Adipocyte (in vitro differentiated cells): Measurements from ENCODE around the gene GPR160.

ENCODE experiments used
- DNase-seq: peaks from one replicate; pipeline ENCODE4 v3.0.0-alpha.2; 2015; ENCODE audit warnings: low read depth
- H3K27me3 ChIP-seq: replicated peaks from 2 replicates; pipeline ENCODE4 v1.7.0; 2013; ENCODE audit warnings: mild to moderate bottlenecking, low read length, moderate library complexity; ENCODE audit not compliant: control insufficient read depth, insufficient read depth
- H3K36me3 ChIP-seq: 2 replicates; pipeline ENCODE4 v1.7.0; 2013; ENCODE audit warnings: low read length, mild to moderate bottlenecking, moderate library complexity; ENCODE audit not compliant: control insufficient read depth, insufficient read depth, severe bottlenecking
- H3K4me1 ChIP-seq: 2 replicates; pipeline ENCODE4 v1.7.0; 2013; ENCODE audit warnings: mild to moderate bottlenecking, low read length, moderate library complexity; ENCODE audit not compliant: control insufficient read depth, insufficient read depth
- H3K4me3 ChIP-seq: 2 replicates; pipeline ENCODE4 v1.7.0; 2013; ENCODE audit warnings: mild to moderate bottlenecking, low read length, moderate library complexity
- H3K9ac ChIP-seq: 2 replicates; pipeline ENCODE4 v1.7.0; 2013; ENCODE audit warnings: mild to moderate bottlenecking, low read length, moderate library complexity
- H3K9me3 ChIP-seq: 2 replicates; pipeline ENCODE4 v1.7.0; 2013; ENCODE audit warnings: mild to moderate bottlenecking, low read length, moderate library complexity; ENCODE audit not compliant: control insufficient read depth

The GPR160 gene

GRCh38 chr3:170076715-170077238 is 39.0 kb downstream of the GPR160 start:
- Histone ChIP-seq H3K36me3 (peaks cover 3% of the 10 kb centered on the region), H3K4me3 (no peak overlapping the region), H3K4me1 (peaks cover 7% of the 10 kb centered on the region), H3K9ac (no peak overlapping the region), H3K27me3 (no peaks in the 10 kb centered on the region), H3K9me3 (no peaks in the 10 kb centered on the region)
- peak; percentile 12 for DNase-seq

GRCh38 chr3:170077361-170077760 is 39.6 kb downstream of the GPR160 start:
- H3K4me3 ChIP-seq: no peak overlapping the region
- H3K4me1 ChIP-seq: peaks cover 7% of the 10 kb centered on the region
- H3K27me3 ChIP-seq: no peaks in the 10 kb centered on the region
- no peak for DNase-seq
- H3K36me3 ChIP-seq: peaks cover 8% of the 10 kb centered on the region
- no peak overlapping the region for H3K9ac ChIP-seq
- H3K9me3 ChIP-seq: no peaks in the 10 kb centered on the region

DNA sequence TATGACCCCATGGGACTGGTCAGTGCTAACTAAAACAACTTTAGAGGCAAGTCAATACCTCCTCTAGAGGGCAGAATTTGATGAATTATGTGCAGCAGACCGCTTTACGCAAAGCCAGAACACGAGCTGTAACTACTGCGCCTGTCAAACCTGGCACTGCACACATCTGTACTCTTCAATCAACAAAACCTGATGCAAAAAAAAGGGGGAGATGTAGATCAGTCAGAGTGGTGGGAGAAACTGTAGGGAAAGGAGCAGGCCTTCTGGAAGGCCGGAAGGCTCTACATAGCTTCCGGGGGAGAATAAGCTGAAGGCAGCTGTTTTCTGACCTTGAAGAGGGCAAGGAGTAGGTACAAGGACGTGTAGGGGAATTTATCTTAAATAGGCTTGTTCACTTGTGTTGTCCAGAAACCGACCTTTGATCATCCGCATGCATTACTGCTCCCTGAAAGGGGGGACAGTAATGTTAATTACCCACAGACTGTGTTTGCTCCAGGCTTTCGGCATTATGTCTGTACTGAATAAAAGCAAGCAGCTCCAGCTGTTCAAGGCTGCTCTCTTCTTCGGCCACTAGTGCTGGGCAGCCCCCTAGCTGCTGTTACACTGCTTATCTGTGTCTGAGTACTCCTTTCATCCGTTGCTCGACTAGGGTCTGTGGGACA is 41.0 kb downstream of the GPR160 start:
- Histone ChIP-seq H3K27me3 (no peaks in the 10 kb centered on the region), H3K4me1 (peaks cover 7% of the 10 kb centered on the region), H3K36me3 (peaks cover 18% of the 10 kb centered on the region), H3K4me3 (no peak overlapping the region), H3K9ac (no peak overlapping the region), H3K9me3 (no peaks in the 10 kb centered on the region)
- no peak for DNase-seq

GRCh38 chr3:170079536-170080165 is 41.9 kb downstream of the GPR160 start:
- peaks cover 25% of the 10 kb centered on the region for H3K36me3 ChIP-seq
- H3K4me1 ChIP-seq: peaks cover 7% of the 10 kb centered on the region
- peak; percentile 66 for DNase-seq
- no peaks in the 10 kb centered on the region for H3K27me3 ChIP-seq
- no peaks in the 10 kb centered on the region for H3K9me3 ChIP-seq
- no peak overlapping the region for H3K4me3 ChIP-seq
- no peak overlapping the region for H3K9ac ChIP-seq

- Histone ChIP-seq H3K9ac (no peak overlapping the region), H3K4me1 (peaks cover 7% of the 10 kb centered on the region), H3K9me3 (no peaks in the 10 kb centered on the region), H3K27me3 (no peaks in the 10 kb centered on the region), H3K4me3 (no peak overlapping the region), H3K36me3 (peaks cover 34% of the 10 kb centered on the region)
- no peak for DNase-seq
Measured at GRCh38 chr3:170080605-170081004, 42.8 kb downstream of the GPR160 start.

DNA sequence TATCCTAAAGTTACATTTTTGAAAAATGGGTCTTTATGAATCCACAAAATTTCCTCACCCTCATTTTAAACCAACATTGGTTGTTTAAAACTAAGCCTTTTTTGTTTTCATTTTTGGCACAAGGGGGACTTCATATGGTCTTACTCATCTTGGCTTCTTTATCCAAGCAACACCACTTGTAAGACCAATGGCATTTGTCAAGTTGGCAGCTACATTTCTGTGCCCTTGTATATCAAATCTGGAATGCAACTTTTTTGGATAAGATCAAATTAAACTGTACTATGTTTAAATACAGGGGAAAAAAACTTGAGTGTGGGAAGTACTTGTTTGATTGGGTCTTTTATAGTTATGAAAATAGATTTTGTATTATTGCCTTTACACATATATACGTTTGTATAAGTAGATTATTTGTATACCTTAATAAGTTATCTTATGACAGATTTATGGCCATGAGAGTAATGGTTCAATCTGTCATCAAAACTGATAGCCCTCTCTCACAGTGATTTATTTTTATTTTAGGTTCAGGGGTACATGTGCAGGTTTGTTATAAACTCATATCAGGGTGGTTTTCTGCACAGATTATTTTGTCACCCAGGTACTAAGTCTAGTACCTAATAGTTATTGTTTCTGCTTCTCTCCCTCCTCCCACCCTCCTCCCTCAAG is 43.4 kb downstream of the GPR160 start:
- Histone ChIP-seq H3K4me3 (no peak overlapping the region), H3K4me1 (peaks cover 7% of the 10 kb centered on the region), H3K9ac (no peak overlapping the region), H3K27me3 (no peaks in the 10 kb centered on the region), H3K9me3 (no peaks in the 10 kb centered on the region), H3K36me3 (peaks cover 38% of the 10 kb centered on the region)
- DNase-seq: peak; percentile 80

- Histone ChIP-seq H3K4me3 (no peak overlapping the region), H3K9ac (no peak overlapping the region), H3K4me1 (peaks cover 7% of the 10 kb centered on the region), H3K9me3 (no peaks in the 10 kb centered on the region), H3K36me3 (peaks cover 59% of the 10 kb centered on the region), H3K27me3 (no peaks in the 10 kb centered on the region)
- DNase-seq: no peak
Measured at GRCh38 chr3:170083343-170083742, 45.5 kb downstream of the GPR160 start.

DNA sequence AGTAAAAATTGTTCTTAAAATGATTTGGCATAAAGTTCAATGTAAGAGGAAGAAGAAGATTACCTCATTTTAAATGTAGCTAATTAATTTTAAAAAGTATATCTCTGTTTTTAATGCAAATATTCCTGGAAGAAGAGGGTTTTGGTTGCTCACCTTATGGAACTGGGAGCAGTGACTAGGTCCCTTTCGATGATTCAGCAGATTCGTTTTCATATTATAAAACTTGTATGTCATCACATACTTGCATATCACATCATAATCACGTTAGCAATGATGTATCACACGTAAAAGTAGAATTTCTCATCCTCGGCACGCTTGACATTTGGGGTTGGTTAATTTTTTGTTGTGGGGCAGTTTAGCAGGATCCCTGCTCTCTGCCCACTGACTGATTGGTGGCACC is 47.6 kb downstream of the GPR160 start:
- DNase-seq: no peak
- Histone ChIP-seq H3K4me3 (no peak overlapping the region), H3K9ac (no peak overlapping the region), H3K36me3 (peaks cover 69% of the 10 kb centered on the region), H3K9me3 (no peaks in the 10 kb centered on the region), H3K4me1 (peaks cover 12% of the 10 kb centered on the region), H3K27me3 (no peaks in the 10 kb centered on the region)

- Histone ChIP-seq H3K4me1 (peaks cover 8% of the 10 kb centered on the region), H3K4me3 (no peak overlapping the region), H3K27me3 (no peaks in the 10 kb centered on the region), H3K9ac (no peak overlapping the region), H3K9me3 (no peaks in the 10 kb centered on the region), H3K36me3 (peaks cover 80% of the 10 kb centered on the region)
- peak; percentile 45 for DNase-seq
Measured at GRCh38 chr3:170089862-170090600, 52.2 kb downstream of the GPR160 start.

DNA sequence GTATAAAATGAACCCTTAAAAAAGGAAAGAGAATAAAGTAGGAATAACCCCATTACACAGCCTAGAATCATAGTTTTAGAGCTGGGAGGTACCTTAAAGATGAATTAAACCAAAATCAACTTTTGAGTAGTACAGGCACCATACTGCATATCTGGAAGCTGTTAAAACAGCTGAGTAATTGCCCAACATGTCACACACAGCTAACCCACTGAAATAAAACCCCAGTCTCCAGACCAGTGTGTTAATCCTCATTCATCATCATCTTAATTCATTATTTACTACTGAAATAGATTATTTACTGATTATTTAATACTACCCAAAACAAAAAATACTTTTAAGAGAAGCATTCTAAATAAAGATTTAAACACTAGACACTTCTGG is 52.8 kb downstream of the GPR160 start:
- peaks cover 8% of the 10 kb centered on the region for H3K4me1 ChIP-seq
- H3K9me3 ChIP-seq: no peaks in the 10 kb centered on the region
- no peaks in the 10 kb centered on the region for H3K27me3 ChIP-seq
- H3K4me3 ChIP-seq: no peak overlapping the region
- H3K9ac ChIP-seq: no peak overlapping the region
- peaks cover 80% of the 10 kb centered on the region for H3K36me3 ChIP-seq
- DNase-seq: peak; percentile 8

DNA sequence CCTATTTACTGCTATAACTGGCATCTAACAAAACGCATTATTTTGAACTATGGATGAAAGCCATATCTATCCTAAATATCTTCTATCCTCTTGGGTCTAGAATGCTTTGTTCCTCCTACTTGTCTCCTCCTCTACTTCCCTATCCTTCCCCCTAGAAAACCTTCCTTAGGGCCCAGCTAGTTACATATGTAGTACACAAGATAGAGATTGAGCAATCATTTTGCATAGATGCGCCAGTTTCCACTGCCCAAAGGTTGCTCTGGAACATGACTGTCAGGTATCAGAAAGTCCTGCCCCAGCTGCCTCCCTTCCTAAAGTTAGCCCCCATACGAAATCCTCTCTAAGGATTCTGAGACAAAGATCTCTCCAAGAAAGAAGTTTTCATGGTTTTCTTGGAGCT is 55.1 kb downstream of the GPR160 start:
- H3K9me3 ChIP-seq: no peaks in the 10 kb centered on the region
- DNase-seq: no peak
- H3K9ac ChIP-seq: no peak overlapping the region
- no peak overlapping the region for H3K4me3 ChIP-seq
- H3K36me3 ChIP-seq: peaks cover 79% of the 10 kb centered on the region
- H3K4me1 ChIP-seq: peaks cover 8% of the 10 kb centered on the region
- H3K27me3 ChIP-seq: no peaks in the 10 kb centered on the region
